Measurements from ENCODE around the gene CSTF1.

Gene CSTF1

DNA sequence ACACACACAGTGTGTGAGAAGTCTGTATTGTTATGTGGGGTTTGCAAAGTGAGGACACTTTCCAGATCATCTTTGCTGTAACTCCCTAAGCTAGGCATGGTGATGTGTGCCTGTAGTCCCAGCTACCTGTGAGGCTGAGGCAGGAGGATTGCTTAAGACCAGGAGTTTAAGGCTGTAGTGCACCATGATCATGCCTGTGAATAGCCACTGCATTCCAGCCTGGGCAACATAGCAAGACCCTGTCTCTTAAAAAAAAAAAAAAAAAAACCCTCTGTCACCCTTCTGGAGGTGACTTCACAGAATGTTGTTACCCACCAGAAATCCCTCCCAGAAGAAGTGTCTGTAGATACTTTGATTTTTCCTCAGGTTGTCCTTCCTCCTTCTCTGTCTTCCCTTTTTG, 34.5 kb downstream of the CSTF1 start:
- no peak overlapping the region for H3K4me3 ChIP-seq (ENCODE audit: low read depth, low read length)
- TF ChIP-seq, protein P1, sequence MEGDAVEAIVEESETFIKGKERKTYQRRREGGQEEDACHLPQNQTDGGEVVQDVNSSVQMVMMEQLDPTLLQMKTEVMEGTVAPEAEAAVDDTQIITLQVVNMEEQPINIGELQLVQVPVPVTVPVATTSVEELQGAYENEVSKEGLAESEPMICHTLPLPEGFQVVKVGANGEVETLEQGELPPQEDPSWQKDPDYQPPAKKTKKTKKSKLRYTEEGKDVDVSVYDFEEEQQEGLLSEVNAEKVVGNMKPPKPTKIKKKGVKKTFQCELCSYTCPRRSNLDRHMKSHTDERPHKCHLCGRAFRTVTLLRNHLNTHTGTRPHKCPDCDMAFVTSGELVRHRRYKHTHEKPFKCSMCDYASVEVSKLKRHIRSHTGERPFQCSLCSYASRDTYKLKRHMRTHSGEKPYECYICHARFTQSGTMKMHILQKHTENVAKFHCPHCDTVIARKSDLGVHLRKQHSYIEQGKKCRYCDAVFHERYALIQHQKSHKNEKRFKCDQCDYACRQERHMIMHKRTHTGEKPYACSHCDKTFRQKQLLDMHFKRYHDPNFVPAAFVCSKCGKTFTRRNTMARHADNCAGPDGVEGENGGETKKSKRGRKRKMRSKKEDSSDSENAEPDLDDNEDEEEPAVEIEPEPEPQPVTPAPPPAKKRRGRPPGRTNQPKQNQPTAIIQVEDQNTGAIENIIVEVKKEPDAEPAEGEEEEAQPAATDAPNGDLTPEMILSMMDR (IDR thresholded peaks at IDR 0.05; ENCODE audit: low read depth, low read length, missing control alignments), result no peak
- no peak overlapping the region for H3K27ac ChIP-seq
- no peaks in the 10 kb centered on the region for H3K27me3 ChIP-seq (replicated peaks)
- H3K36me3 ChIP-seq (replicated peaks), result no peaks in the 10 kb centered on the region
- DNase-seq, result no peak
- in situ Hi-C loops (cut with HindIII; ENCODE audit: low pct_ligation_motif_present, low sequenced_read_pairs), result no loop called here

DNA sequence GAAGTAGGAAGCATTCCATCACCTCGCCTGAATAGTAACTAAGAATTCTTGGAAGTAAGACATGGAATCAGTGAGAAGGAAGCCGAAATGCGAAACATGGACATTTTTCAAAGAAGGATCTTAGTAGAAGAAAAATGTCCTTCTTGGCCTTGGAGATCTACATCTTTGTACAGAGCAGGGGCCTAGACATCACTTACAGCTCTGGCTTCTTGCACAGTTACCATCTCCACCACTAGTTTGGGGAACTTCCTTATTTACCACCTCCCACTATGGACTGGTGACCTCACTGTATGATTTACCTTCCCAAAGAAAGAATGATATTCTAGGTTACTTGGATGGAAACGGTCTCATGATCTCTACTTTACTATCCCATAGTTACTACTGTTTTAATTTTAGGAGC, 35.4 kb downstream of the CSTF1 start:
- no peaks in the 10 kb centered on the region for H3K36me3 ChIP-seq (replicated peaks)
- no peak for DNase-seq
- H3K27ac ChIP-seq, result no peak overlapping the region
- H3K4me3 ChIP-seq (ENCODE audit: low read depth, low read length), result no peak overlapping the region
- TF ChIP-seq, protein P1 (IDR thresholded peaks at IDR 0.05; ENCODE audit: low read depth, low read length, missing control alignments), result no peak
- in situ Hi-C loops (cut with HindIII; ENCODE audit: low pct_ligation_motif_present, low sequenced_read_pairs), result no loop called here
- H3K27me3 ChIP-seq (replicated peaks), result no peaks in the 10 kb centered on the region

DNA sequence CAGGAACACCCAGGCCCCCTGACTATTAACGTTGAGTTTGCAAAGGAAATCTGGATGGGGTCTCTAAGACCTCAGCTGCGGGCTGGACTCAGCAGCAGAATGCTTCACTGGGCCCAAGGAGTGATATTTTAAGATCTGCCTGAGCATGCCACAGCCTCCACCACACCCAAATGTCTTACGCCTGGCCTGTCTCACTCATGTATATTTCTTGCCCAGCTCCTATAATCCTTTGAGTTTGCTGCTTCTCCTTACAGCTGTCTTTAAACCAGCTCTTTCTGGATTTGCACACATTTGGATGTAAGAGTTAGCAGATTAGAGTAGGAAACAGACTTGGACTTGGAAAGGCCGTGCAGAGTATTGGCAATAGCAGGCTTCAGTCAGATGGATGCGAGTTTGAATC, 36.0 kb downstream of the CSTF1 start:
- in situ Hi-C loops (cut with HindIII; ENCODE audit: low pct_ligation_motif_present, low sequenced_read_pairs), result no loop called here
- TF ChIP-seq, protein P1 (IDR thresholded peaks at IDR 0.05; ENCODE audit: low read depth, low read length, missing control alignments), result no peak
- no peak for DNase-seq
- Histone ChIP-seq H3K4me3 (ENCODE audit: low read depth, low read length) (no peak overlapping the region), H3K36me3 (replicated peaks) (no peaks in the 10 kb centered on the region), H3K27ac (no peak overlapping the region), H3K27me3 (replicated peaks) (no peaks in the 10 kb centered on the region)

- H3K36me3 ChIP-seq (replicated peaks), result no peaks in the 10 kb centered on the region
- no peaks in the 10 kb centered on the region for H3K27me3 ChIP-seq (replicated peaks)
- peak overlapping the region; percentile 74 for H3K27ac ChIP-seq
- H3K4me3 ChIP-seq (ENCODE audit: low read depth, low read length), result no peak overlapping the region
- no peak for DNase-seq
- in situ Hi-C loops (cut with HindIII; ENCODE audit: low pct_ligation_motif_present, low sequenced_read_pairs), result no loop called here
- TF ChIP-seq, protein P1 (IDR thresholded peaks at IDR 0.05; ENCODE audit: low read depth, low read length, missing control alignments), result no peak
Observed at GRCh38 chr20:56428881-56429280, 36.4 kb downstream of the CSTF1 start.

DNA sequence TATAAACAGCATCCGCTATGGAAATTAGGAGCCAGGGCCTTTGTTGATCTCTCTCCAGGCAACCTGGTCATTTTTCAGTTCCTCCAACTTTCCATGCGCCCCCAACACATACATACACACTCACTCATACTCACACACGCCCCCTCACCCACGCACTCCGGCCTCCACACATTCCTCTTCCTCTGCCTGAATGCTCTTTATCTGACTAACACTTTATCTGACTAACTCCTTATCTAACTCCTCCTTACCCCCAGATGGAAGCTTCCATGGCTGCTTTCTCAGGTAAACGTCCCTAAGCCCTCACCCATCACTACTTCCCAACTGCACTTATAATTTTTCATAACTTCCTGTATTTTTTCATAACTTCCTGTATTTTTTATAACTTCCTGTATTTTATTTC, 37.1 kb downstream of the CSTF1 start:
- H3K36me3 ChIP-seq (replicated peaks), result no peaks in the 10 kb centered on the region
- H3K27me3 ChIP-seq (replicated peaks), result no peaks in the 10 kb centered on the region
- H3K27ac ChIP-seq, result peak overlapping the region; percentile 74
- H3K4me3 ChIP-seq (ENCODE audit: low read depth, low read length), result no peak overlapping the region
- in situ Hi-C loops (cut with HindIII; ENCODE audit: low pct_ligation_motif_present, low sequenced_read_pairs), result no loop called here
- TF ChIP-seq, protein P1 (IDR thresholded peaks at IDR 0.05; ENCODE audit: low read depth, low read length, missing control alignments), result no peak
- DNase-seq, result peak; percentile 90

GRCh38 chr20:56429941-56430340, 37.5 kb downstream of the CSTF1 start:
- TF ChIP-seq, protein P1 (IDR thresholded peaks at IDR 0.05; ENCODE audit: low read depth, low read length, missing control alignments), result no peak
- no peak overlapping the region for H3K4me3 ChIP-seq (ENCODE audit: low read depth, low read length)
- peak overlapping the region; percentile 74 for H3K27ac ChIP-seq
- in situ Hi-C loops (cut with HindIII; ENCODE audit: low pct_ligation_motif_present, low sequenced_read_pairs), result no loop called here
- DNase-seq, result no peak
- no peaks in the 10 kb centered on the region for H3K27me3 ChIP-seq (replicated peaks)
- H3K36me3 ChIP-seq (replicated peaks), result no peaks in the 10 kb centered on the region
